ENCODE data around the gene TIAM2. TPM values are rescaled to one million over a fixed set of nuclear protein-coding genes. Genes with fewer than 3 reads are reported as not detected.

The TIAM2 gene
- total RNA-seq, 2 experiments from 2014 or later = 4.4 to 5.3 TPM

- H3K4me3 Mint-ChIP-seq = no peak overlapping the region
- H3K36me3 Mint-ChIP-seq (ENCODE audit: low read depth) = no peaks in the 10 kb centered on the region
- intact Hi-C loops (cut with DNase I, micrococcal nuclease) = no loop called here
- H3K9me3 Mint-ChIP-seq = no peaks in the 10 kb centered on the region
- no peak overlapping the region for H3K27ac Mint-ChIP-seq
- no peaks in the 10 kb centered on the region for H3K9me3 ChIP-seq (ENCODE audit: control insufficient read depth in 1 of 2, insufficient read depth in 1 of 2, low read length in 2 of 2)
- no peaks in the 10 kb centered on the region for H3K36me3 ChIP-seq (ENCODE audit: insufficient read depth, low read length)
- H3K4me1 Mint-ChIP-seq (ENCODE audit: low read depth) = no peaks in the 10 kb centered on the region
- H3K27me3 ChIP-seq (ENCODE audit: control insufficient read depth in 1 of 2, insufficient read depth in 2 of 2, low read length in 2 of 2) = no peaks in the 10 kb centered on the region
- ChIA-PET POLR2A (no interaction called here), CTCF (no interaction called here)
- ATAC-seq (ENCODE audit: poor library complexity) (no peak), DNase-seq (no peak)
- H3K4me3 ChIP-seq (ENCODE audit: low read length) = no peak overlapping the region
- TF ChIP-seq, protein P1, sequence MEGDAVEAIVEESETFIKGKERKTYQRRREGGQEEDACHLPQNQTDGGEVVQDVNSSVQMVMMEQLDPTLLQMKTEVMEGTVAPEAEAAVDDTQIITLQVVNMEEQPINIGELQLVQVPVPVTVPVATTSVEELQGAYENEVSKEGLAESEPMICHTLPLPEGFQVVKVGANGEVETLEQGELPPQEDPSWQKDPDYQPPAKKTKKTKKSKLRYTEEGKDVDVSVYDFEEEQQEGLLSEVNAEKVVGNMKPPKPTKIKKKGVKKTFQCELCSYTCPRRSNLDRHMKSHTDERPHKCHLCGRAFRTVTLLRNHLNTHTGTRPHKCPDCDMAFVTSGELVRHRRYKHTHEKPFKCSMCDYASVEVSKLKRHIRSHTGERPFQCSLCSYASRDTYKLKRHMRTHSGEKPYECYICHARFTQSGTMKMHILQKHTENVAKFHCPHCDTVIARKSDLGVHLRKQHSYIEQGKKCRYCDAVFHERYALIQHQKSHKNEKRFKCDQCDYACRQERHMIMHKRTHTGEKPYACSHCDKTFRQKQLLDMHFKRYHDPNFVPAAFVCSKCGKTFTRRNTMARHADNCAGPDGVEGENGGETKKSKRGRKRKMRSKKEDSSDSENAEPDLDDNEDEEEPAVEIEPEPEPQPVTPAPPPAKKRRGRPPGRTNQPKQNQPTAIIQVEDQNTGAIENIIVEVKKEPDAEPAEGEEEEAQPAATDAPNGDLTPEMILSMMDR (IDR thresholded peaks at IDR 0.05) = no peak
- H3K27me3 Mint-ChIP-seq = no peaks in the 10 kb centered on the region
- no peaks in the 10 kb centered on the region for H3K4me1 ChIP-seq (ENCODE audit: insufficient read depth, low read length)
- H3K27ac ChIP-seq (ENCODE audit: low read depth in 1 of 2, low read length in 2 of 2) = no peak overlapping the region
Observed at GRCh38 chr6:155196911-155197310, 201.8 kb downstream of the TIAM2 start.

GRCh38 chr6:155197932-155198331 lies 202.8 kb downstream of the TIAM2 start:
- no peaks in the 10 kb centered on the region for H3K4me1 Mint-ChIP-seq (ENCODE audit: low read depth)
- no peak for ATAC-seq (ENCODE audit: poor library complexity)
- H3K36me3 Mint-ChIP-seq (ENCODE audit: low read depth) = no peaks in the 10 kb centered on the region
- Histone ChIP-seq H3K36me3 (ENCODE audit: insufficient read depth, low read length) (no peaks in the 10 kb centered on the region), H3K4me3 (ENCODE audit: low read length) (no peak overlapping the region), H3K4me1 (ENCODE audit: insufficient read depth, low read length) (no peaks in the 10 kb centered on the region), H3K27me3 (ENCODE audit: control insufficient read depth in 1 of 2, insufficient read depth in 2 of 2, low read length in 2 of 2) (no peaks in the 10 kb centered on the region), H3K27ac (ENCODE audit: low read depth in 1 of 2, low read length in 2 of 2) (no peak overlapping the region), H3K9me3 (ENCODE audit: control insufficient read depth in 1 of 2, insufficient read depth in 1 of 2, low read length in 2 of 2) (no peaks in the 10 kb centered on the region)
- ChIA-PET POLR2A (no interaction called here), CTCF (no interaction called here)
- no peak overlapping the region for H3K27ac Mint-ChIP-seq
- TF ChIP-seq, protein P1 (IDR thresholded peaks at IDR 0.05) = no peak
- no peaks in the 10 kb centered on the region for H3K27me3 Mint-ChIP-seq
- no peak for DNase-seq
- no peak overlapping the region for H3K4me3 Mint-ChIP-seq
- no peaks in the 10 kb centered on the region for H3K9me3 Mint-ChIP-seq
- intact Hi-C loops (cut with DNase I, micrococcal nuclease) = no loop called here

DNA sequence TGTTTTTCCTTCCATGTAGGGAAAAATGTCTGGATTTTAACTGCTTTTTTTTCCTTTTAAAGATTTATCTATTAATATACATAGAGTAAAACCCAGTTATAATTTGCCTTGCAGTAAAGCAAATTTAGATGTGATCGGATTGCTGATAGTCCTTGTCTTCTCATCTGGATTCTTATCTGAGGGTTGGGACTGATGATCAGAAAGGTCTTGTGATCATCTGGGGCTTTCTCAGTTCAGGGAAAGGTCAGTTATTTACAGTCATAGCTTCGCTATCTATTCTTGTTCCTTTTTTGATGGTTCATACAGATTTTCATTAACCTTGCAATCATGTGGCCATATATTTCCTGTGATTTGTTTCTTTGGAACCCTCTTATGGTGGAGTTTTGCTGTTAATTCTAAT lies 204.9 kb downstream of the TIAM2 start:
- H3K27me3 ChIP-seq (ENCODE audit: control insufficient read depth in 1 of 2, insufficient read depth in 2 of 2, low read length in 2 of 2) = no peaks in the 10 kb centered on the region
- no peak overlapping the region for H3K4me3 ChIP-seq (ENCODE audit: low read length)
- no peaks in the 10 kb centered on the region for H3K9me3 ChIP-seq (ENCODE audit: control insufficient read depth in 1 of 2, insufficient read depth in 1 of 2, low read length in 2 of 2)
- no peak overlapping the region for H3K27ac Mint-ChIP-seq
- TF ChIP-seq, protein P1 (IDR thresholded peaks at IDR 0.05) = no peak
- no peak overlapping the region for H3K4me3 Mint-ChIP-seq
- H3K27ac ChIP-seq (ENCODE audit: low read depth in 1 of 2, low read length in 2 of 2) = no peak overlapping the region
- CTCF ChIA-PET = no interaction called here
- no peaks in the 10 kb centered on the region for H3K4me1 ChIP-seq (ENCODE audit: insufficient read depth, low read length)
- no peaks in the 10 kb centered on the region for H3K36me3 ChIP-seq (ENCODE audit: insufficient read depth, low read length)
- no peaks in the 10 kb centered on the region for H3K9me3 Mint-ChIP-seq
- no peak for ATAC-seq (ENCODE audit: poor library complexity)
- H3K36me3 Mint-ChIP-seq (ENCODE audit: low read depth) = no peaks in the 10 kb centered on the region
- no peaks in the 10 kb centered on the region for H3K4me1 Mint-ChIP-seq (ENCODE audit: low read depth)
- POLR2A ChIA-PET = no interaction called here
- DNase-seq = no peak
- no peaks in the 10 kb centered on the region for H3K27me3 Mint-ChIP-seq
- intact Hi-C loops (cut with DNase I, micrococcal nuclease) = no loop called here

All from CD4-positive, alpha-beta T cell (primary cell).